MM.1S (cell line): Measurements from ENCODE around the gene ZPLD1.

Experiments used
- DNase-seq: peaks from one replicate; pipeline ENCODE4 v3.0.0-alpha.2; 2015
- H2AFZ ChIP-seq: fragments of 300-600 bp; sonication (generic); 2 replicates; pipeline ENCODE4 v1.6.0; 2016; ENCODE audit warnings: antibody characterized with exemption, low read length
- H3F3A ChIP-seq: fragments of 300-600 bp; sonication (generic); 2 replicates; pipeline ENCODE4 v1.6.1; 2016; ENCODE audit warnings: mild to moderate bottlenecking, antibody characterized with exemption, low read length, moderate library complexity, mixed read lengths; ENCODE audit not compliant: insufficient read depth
- H3K27ac ChIP-seq: fragments of 300-600 bp; sonication (generic); 2 replicates; pipeline ENCODE4 v1.5.1; 2016; ENCODE audit warnings: mild to moderate bottlenecking, low read length
- H3K27me3 ChIP-seq: fragments of 300-600 bp; sonication (generic); replicated peaks from 2 replicates; pipeline ENCODE4 v1.6.0; 2016; ENCODE audit warnings: low read length; ENCODE audit not compliant: insufficient read depth
- H3K36me3 ChIP-seq: fragments of 300-600 bp; sonication (generic); replicated peaks from 2 replicates; pipeline ENCODE4 v1.6.1; 2016; ENCODE audit warnings: mild to moderate bottlenecking, low read length, mixed read lengths; ENCODE audit not compliant: insufficient read depth
- H3K4me1 ChIP-seq: fragments of 300-600 bp; sonication (generic); 2 replicates; pipeline ENCODE4 v1.6.1; 2016; ENCODE audit warnings: low read length, mixed read lengths
- H3K4me2 ChIP-seq: fragments of 300-600 bp; sonication (generic); 2 replicates; pipeline ENCODE4 v1.6.0; 2016; ENCODE audit warnings: low read depth, low read length
- H3K4me3 ChIP-seq: fragments of 300-600 bp; sonication (generic); 2 replicates; pipeline ENCODE4 v1.5.1; 2016; ENCODE audit warnings: low read length, mixed read lengths
- H3K79me2 ChIP-seq: fragments of 300-600 bp; sonication (generic); 2 replicates; pipeline ENCODE4 v1.6.1; 2016; ENCODE audit warnings: mixed run types, low read length, mixed read lengths
- H3K9ac ChIP-seq: fragments of 300-600 bp; sonication (generic); 2 replicates; pipeline ENCODE4 v1.6.1; 2016; ENCODE audit warnings: low read length, mixed read lengths
- H3K9me2 ChIP-seq: fragments of 300-600 bp; sonication (generic); replicated peaks from 2 replicates; pipeline ENCODE4 v1.6.1; 2016; ENCODE audit warnings: mild to moderate bottlenecking, low read length, mixed read lengths; ENCODE audit not compliant: insufficient read depth
- H3K9me3 ChIP-seq: fragments of 300-600 bp; sonication (generic); replicated peaks from 2 replicates; pipeline ENCODE4 v1.6.1; 2016; ENCODE audit warnings: mild to moderate bottlenecking, low read length, mixed read lengths; ENCODE audit not compliant: insufficient read depth
- H4K20me1 ChIP-seq: fragments of 300-600 bp; sonication (generic); 2 replicates; pipeline ENCODE4 v1.6.1; 2016; ENCODE audit warnings: mild to moderate bottlenecking, low read length, moderate library complexity, mixed read lengths; ENCODE audit not compliant: insufficient read depth
- CTCF ChIP-seq: fragments of 300-600 bp; sonication (generic); IDR thresholded peaks from 2 replicates; pipeline ENCODE4 v1.5.1; 2016; ENCODE audit warnings: antibody characterized with exemption, low read length, mixed read lengths
- EZH2 ChIP-seq: fragments of 300-600 bp; sonication (generic); optimal IDR thresholded peaks from 2 replicates; pipeline ENCODE3; 2017; ENCODE audit warnings: low read depth, mild to moderate bottlenecking, antibody characterized with exemption, low read length, mixed read lengths
- EZH2phosphoT487 ChIP-seq: fragments of 300-600 bp; sonication (generic); IDR thresholded peaks from 2 replicates; pipeline ENCODE4 v1.6.1; 2018; ENCODE audit warnings: antibody characterized with exemption, low read length

ZPLD1 gene

GRCh38 chr3:102398666-102399065 lies 36.1 kb upstream of the ZPLD1 start:
- H3K79me2 ChIP-seq, result no peaks in the 10 kb centered on the region
- H3K4me3 ChIP-seq, result no peak overlapping the region
- no peaks in the 10 kb centered on the region for H3K9me2 ChIP-seq
- no peaks in the 10 kb centered on the region for H3K36me3 ChIP-seq
- H3K27ac ChIP-seq, result no peak overlapping the region
- no peak for TF ChIP-seq CTCF
- no peak for TF ChIP-seq EZH2
- no peak for TF ChIP-seq EZH2phosphoT487
- no peak overlapping the region for H2AFZ ChIP-seq
- H4K20me1 ChIP-seq, result no peaks in the 10 kb centered on the region
- H3K9ac ChIP-seq, result no peak overlapping the region
- no peaks in the 10 kb centered on the region for H3K9me3 ChIP-seq
- no peaks in the 10 kb centered on the region for H3K4me1 ChIP-seq
- no peak for DNase-seq
- H3K27me3 ChIP-seq, result no peaks in the 10 kb centered on the region
- no peak overlapping the region for H3K4me2 ChIP-seq
- H3F3A ChIP-seq, result no peaks in the 10 kb centered on the region

GRCh38 chr3:102400142-102400541 lies 34.7 kb upstream of the ZPLD1 start:
- H2AFZ ChIP-seq, result no peak overlapping the region
- no peak for TF ChIP-seq EZH2
- TF ChIP-seq CTCF, result no peak
- no peak for TF ChIP-seq EZH2phosphoT487

GRCh38 chr3:102400766-102401165 lies 34.0 kb upstream of the ZPLD1 start:
- Histone ChIP-seq H3K9ac (no peak overlapping the region), H3K4me3 (no peak overlapping the region), H3K9me2 (no peaks in the 10 kb centered on the region), H3K36me3 (no peaks in the 10 kb centered on the region), H3K4me2 (no peak overlapping the region), H3K27me3 (no peaks in the 10 kb centered on the region), H3K27ac (no peak overlapping the region), H2AFZ (no peak overlapping the region), H3K79me2 (no peaks in the 10 kb centered on the region), H3K9me3 (no peaks in the 10 kb centered on the region), H4K20me1 (no peaks in the 10 kb centered on the region), H3K4me1 (no peaks in the 10 kb centered on the region), H3F3A (no peaks in the 10 kb centered on the region)
- no peak for DNase-seq
- TF ChIP-seq CTCF (no peak), EZH2phosphoT487 (no peak), EZH2 (no peak)

More at GRCh38 chr3:102400142-102400541, 34.7 kb upstream of the ZPLD1 start:
- H3K9ac ChIP-seq, result no peak overlapping the region
- no peaks in the 10 kb centered on the region for H3K9me2 ChIP-seq
- H4K20me1 ChIP-seq, result no peaks in the 10 kb centered on the region
- no peak overlapping the region for H3K4me2 ChIP-seq
- no peaks in the 10 kb centered on the region for H3K79me2 ChIP-seq
- H3K9me3 ChIP-seq, result no peaks in the 10 kb centered on the region
- no peak for DNase-seq
- H3K27ac ChIP-seq, result no peak overlapping the region
- no peaks in the 10 kb centered on the region for H3F3A ChIP-seq
- H3K36me3 ChIP-seq, result no peaks in the 10 kb centered on the region
- H3K27me3 ChIP-seq, result no peaks in the 10 kb centered on the region
- H3K4me1 ChIP-seq, result no peaks in the 10 kb centered on the region
- H3K4me3 ChIP-seq, result no peak overlapping the region
